ENCODE measurements around the gene ZNF592.
"Not testable (repeated sequence)": the region's sequence is repeated elsewhere in the genome, so short reads cannot be mapped to it uniquely, and the experiment has no call there.

Gene ZNF592

GRCh38 chr15:84827246-84827645 lies 78.9 kb downstream of the ZNF592 start:
- FAIRE-seq (no peak), DNase-seq (ENCODE audit: low spot score) (no peak)

GRCh38 chr15:84828086-84828908 lies 79.9 kb downstream of the ZNF592 start:
- DNase-seq (ENCODE audit: low spot score) (no peak), FAIRE-seq (no peak)

- DNase-seq (ENCODE audit: low spot score) (no peak), FAIRE-seq (no peak)
These were observed 81.0 kb downstream of the ZNF592 start for GRCh38 chr15:84829428-84829827.

- DNase-seq (ENCODE audit: low spot score) (no peak), FAIRE-seq (no peak)
These were observed 81.6 kb downstream of the ZNF592 start for GRCh38 chr15:84830036-84830435.

- FAIRE-seq (no peak), DNase-seq (ENCODE audit: low spot score) (no peak)
These were observed 82.6 kb downstream of the ZNF592 start for GRCh38 chr15:84831028-84831427.

GRCh38 chr15:84831613-84832012 lies 83.2 kb downstream of the ZNF592 start:
- DNase-seq (ENCODE audit: low spot score) (no peak), FAIRE-seq (no peak)

GRCh38 chr15:84832448-84833040 lies 84.2 kb downstream of the ZNF592 start:
- DNase-seq (ENCODE audit: low spot score) (no peak), FAIRE-seq (no peak)

- FAIRE-seq: no peak
These were observed 85.2 kb downstream of the ZNF592 start for GRCh38 chr15:84833447-84834228.

GRCh38 chr15:84834229-84834955 lies 86.0 kb downstream of the ZNF592 start:
- DNase-seq (ENCODE audit: low spot score) (no peak), FAIRE-seq (no peak)

More at GRCh38 chr15:84833447-84834228, 85.2 kb downstream of the ZNF592 start:
- DNase-seq (ENCODE audit: low spot score): no peak

GRCh38 chr15:84834969-84835368 lies 86.6 kb downstream of the ZNF592 start:
- DNase-seq (ENCODE audit: low spot score) (no peak), FAIRE-seq (no peak)

- FAIRE-seq (no peak), DNase-seq (ENCODE audit: low spot score) (no peak)
These were observed 87.4 kb downstream of the ZNF592 start for GRCh38 chr15:84835661-84836337.

- no peak for FAIRE-seq
These were observed 88.5 kb downstream of the ZNF592 start for GRCh38 chr15:84836844-84837243.

GRCh38 chr15:84839714-84840113 lies 91.3 kb downstream of the ZNF592 start:
- DNase-seq (ENCODE audit: low spot score): no peak
- no peak for FAIRE-seq

More at GRCh38 chr15:84836844-84837243, 88.5 kb downstream of the ZNF592 start:
- DNase-seq (ENCODE audit: low spot score): no peak

- FAIRE-seq: no peak
- DNase-seq (ENCODE audit: low spot score): no peak
These were observed 91.9 kb downstream of the ZNF592 start for GRCh38 chr15:84840255-84840654.

- FAIRE-seq (no peak), DNase-seq (ENCODE audit: low spot score) (peak; percentile 76)
These were observed 92.5 kb downstream of the ZNF592 start for GRCh38 chr15:84840741-84841429.

- DNase-seq (ENCODE audit: low spot score): no peak
- FAIRE-seq: no peak
These were observed 94.4 kb downstream of the ZNF592 start for GRCh38 chr15:84842781-84843180.

- DNase-seq (ENCODE audit: low spot score) (no peak), FAIRE-seq (no peak)
These were observed 96.6 kb downstream of the ZNF592 start for GRCh38 chr15:84844964-84845363.

- DNase-seq (ENCODE audit: low spot score): peak; percentile 39
- not testable (repeated sequence) for FAIRE-seq
These were observed 97.2 kb downstream of the ZNF592 start for GRCh38 chr15:84845631-84846030.

- DNase-seq (ENCODE audit: low spot score) (no peak), FAIRE-seq (no peak)
These were observed 97.9 kb downstream of the ZNF592 start for GRCh38 chr15:84846269-84846668.

GRCh38 chr15:84847382-84847781 lies 99.0 kb downstream of the ZNF592 start:
- DNase-seq (ENCODE audit: low spot score) (no peak), FAIRE-seq (no peak)
